ENCODE measurements around the gene TECTB.

Gene TECTB

GRCh38 chr10:112286837-112287818 lies 3.9 kb downstream of the TECTB start:
- H3K27ac ChIP-seq (ENCODE audit: insufficient read depth, low read length, poor library complexity, severe bottlenecking), result no peak overlapping the region
- no peaks in the 10 kb centered on the region for H3K27me3 ChIP-seq (replicated peaks; ENCODE audit: control insufficient read depth, insufficient read depth, low read length, poor library complexity, severe bottlenecking)
- no peak for DNase-seq
- no peaks in the 10 kb centered on the region for H3K36me3 ChIP-seq (ENCODE audit: control insufficient read depth, insufficient read depth, low read length)
- no peak overlapping the region for H3K4me3 ChIP-seq (ENCODE audit: insufficient read depth, low read depth, low read length, poor library complexity, severe bottlenecking)
- H3K9me3 ChIP-seq (ENCODE audit: control insufficient read depth, low read length), result no peaks in the 10 kb centered on the region
- no peaks in the 10 kb centered on the region for H3K4me1 ChIP-seq (ENCODE audit: control insufficient read depth, insufficient read depth, low read length, poor library complexity, severe bottlenecking)

GRCh38 chr10:112287844-112288243 lies 4.6 kb downstream of the TECTB start:
- no peaks in the 10 kb centered on the region for H3K9me3 ChIP-seq (ENCODE audit: control insufficient read depth, low read length)
- no peaks in the 10 kb centered on the region for H3K36me3 ChIP-seq (ENCODE audit: control insufficient read depth, insufficient read depth, low read length)
- H3K27ac ChIP-seq (ENCODE audit: insufficient read depth, low read length, poor library complexity, severe bottlenecking), result no peak overlapping the region
- no peak for DNase-seq
- no peaks in the 10 kb centered on the region for H3K4me1 ChIP-seq (ENCODE audit: control insufficient read depth, insufficient read depth, low read length, poor library complexity, severe bottlenecking)
- no peak overlapping the region for H3K4me3 ChIP-seq (ENCODE audit: insufficient read depth, low read depth, low read length, poor library complexity, severe bottlenecking)
- no peaks in the 10 kb centered on the region for H3K27me3 ChIP-seq (replicated peaks; ENCODE audit: control insufficient read depth, insufficient read depth, low read length, poor library complexity, severe bottlenecking)

GRCh38 chr10:112288486-112288885 lies 5.3 kb downstream of the TECTB start:
- no peak for DNase-seq
- Histone ChIP-seq H3K27me3 (replicated peaks; ENCODE audit: control insufficient read depth, insufficient read depth, low read length, poor library complexity, severe bottlenecking) (no peaks in the 10 kb centered on the region), H3K9me3 (ENCODE audit: control insufficient read depth, low read length) (no peaks in the 10 kb centered on the region), H3K4me1 (ENCODE audit: control insufficient read depth, insufficient read depth, low read length, poor library complexity, severe bottlenecking) (no peaks in the 10 kb centered on the region), H3K4me3 (ENCODE audit: insufficient read depth, low read depth, low read length, poor library complexity, severe bottlenecking) (no peak overlapping the region), H3K36me3 (ENCODE audit: control insufficient read depth, insufficient read depth, low read length) (no peaks in the 10 kb centered on the region), H3K27ac (ENCODE audit: insufficient read depth, low read length, poor library complexity, severe bottlenecking) (no peak overlapping the region)

GRCh38 chr10:112289373-112290053 lies 6.3 kb downstream of the TECTB start:
- Histone ChIP-seq H3K27ac (ENCODE audit: insufficient read depth, low read length, poor library complexity, severe bottlenecking) (no peak overlapping the region), H3K27me3 (replicated peaks; ENCODE audit: control insufficient read depth, insufficient read depth, low read length, poor library complexity, severe bottlenecking) (no peaks in the 10 kb centered on the region), H3K9me3 (ENCODE audit: control insufficient read depth, low read length) (no peaks in the 10 kb centered on the region), H3K4me3 (ENCODE audit: insufficient read depth, low read depth, low read length, poor library complexity, severe bottlenecking) (no peak overlapping the region), H3K4me1 (ENCODE audit: control insufficient read depth, insufficient read depth, low read length, poor library complexity, severe bottlenecking) (no peaks in the 10 kb centered on the region), H3K36me3 (ENCODE audit: control insufficient read depth, insufficient read depth, low read length) (no peaks in the 10 kb centered on the region)
- DNase-seq, result no peak

- DNase-seq, result no peak
- no peaks in the 10 kb centered on the region for H3K9me3 ChIP-seq (ENCODE audit: control insufficient read depth, low read length)
- H3K4me3 ChIP-seq (ENCODE audit: insufficient read depth, low read depth, low read length, poor library complexity, severe bottlenecking), result no peak overlapping the region
- H3K27ac ChIP-seq (ENCODE audit: insufficient read depth, low read length, poor library complexity, severe bottlenecking), result no peak overlapping the region
- H3K36me3 ChIP-seq (ENCODE audit: control insufficient read depth, insufficient read depth, low read length), result no peaks in the 10 kb centered on the region
- no peaks in the 10 kb centered on the region for H3K4me1 ChIP-seq (ENCODE audit: control insufficient read depth, insufficient read depth, low read length, poor library complexity, severe bottlenecking)
- H3K27me3 ChIP-seq (replicated peaks; ENCODE audit: control insufficient read depth, insufficient read depth, low read length, poor library complexity, severe bottlenecking), result no peaks in the 10 kb centered on the region
These were observed 6.8 kb downstream of the TECTB start for GRCh38 chr10:112290054-112290373.

GRCh38 chr10:112294169-112294568 lies 11.0 kb downstream of the TECTB start:
- Histone ChIP-seq H3K27ac (ENCODE audit: insufficient read depth, low read length, poor library complexity, severe bottlenecking) (no peak overlapping the region), H3K4me3 (ENCODE audit: insufficient read depth, low read depth, low read length, poor library complexity, severe bottlenecking) (no peak overlapping the region), H3K4me1 (ENCODE audit: control insufficient read depth, insufficient read depth, low read length, poor library complexity, severe bottlenecking) (no peaks in the 10 kb centered on the region), H3K27me3 (replicated peaks; ENCODE audit: control insufficient read depth, insufficient read depth, low read length, poor library complexity, severe bottlenecking) (no peaks in the 10 kb centered on the region), H3K36me3 (ENCODE audit: control insufficient read depth, insufficient read depth, low read length) (no peaks in the 10 kb centered on the region), H3K9me3 (ENCODE audit: control insufficient read depth, low read length) (no peaks in the 10 kb centered on the region)
- DNase-seq, result no peak

- Histone ChIP-seq H3K4me1 (ENCODE audit: control insufficient read depth, insufficient read depth, low read length, poor library complexity, severe bottlenecking) (no peaks in the 10 kb centered on the region), H3K27ac (ENCODE audit: insufficient read depth, low read length, poor library complexity, severe bottlenecking) (no peak overlapping the region), H3K9me3 (ENCODE audit: control insufficient read depth, low read length) (no peaks in the 10 kb centered on the region), H3K27me3 (replicated peaks; ENCODE audit: control insufficient read depth, insufficient read depth, low read length, poor library complexity, severe bottlenecking) (no peaks in the 10 kb centered on the region), H3K4me3 (ENCODE audit: insufficient read depth, low read depth, low read length, poor library complexity, severe bottlenecking) (no peak overlapping the region), H3K36me3 (ENCODE audit: control insufficient read depth, insufficient read depth, low read length) (no peaks in the 10 kb centered on the region)
- no peak for DNase-seq
These were observed 12.9 kb downstream of the TECTB start for GRCh38 chr10:112295853-112296830.

GRCh38 chr10:112296908-112297331 lies 13.7 kb downstream of the TECTB start:
- H3K27ac ChIP-seq (ENCODE audit: insufficient read depth, low read length, poor library complexity, severe bottlenecking), result no peak overlapping the region
- no peaks in the 10 kb centered on the region for H3K36me3 ChIP-seq (ENCODE audit: control insufficient read depth, insufficient read depth, low read length)
- H3K4me3 ChIP-seq (ENCODE audit: insufficient read depth, low read depth, low read length, poor library complexity, severe bottlenecking), result no peak overlapping the region
- no peaks in the 10 kb centered on the region for H3K27me3 ChIP-seq (replicated peaks; ENCODE audit: control insufficient read depth, insufficient read depth, low read length, poor library complexity, severe bottlenecking)
- no peak for DNase-seq
- no peaks in the 10 kb centered on the region for H3K4me1 ChIP-seq (ENCODE audit: control insufficient read depth, insufficient read depth, low read length, poor library complexity, severe bottlenecking)
- no peaks in the 10 kb centered on the region for H3K9me3 ChIP-seq (ENCODE audit: control insufficient read depth, low read length)

- no peaks in the 10 kb centered on the region for H3K36me3 ChIP-seq (ENCODE audit: control insufficient read depth, insufficient read depth, low read length)
- H3K27me3 ChIP-seq (replicated peaks; ENCODE audit: control insufficient read depth, insufficient read depth, low read length, poor library complexity, severe bottlenecking), result no peaks in the 10 kb centered on the region
- H3K4me3 ChIP-seq (ENCODE audit: insufficient read depth, low read depth, low read length, poor library complexity, severe bottlenecking), result no peak overlapping the region
- no peak overlapping the region for H3K27ac ChIP-seq (ENCODE audit: insufficient read depth, low read length, poor library complexity, severe bottlenecking)
- DNase-seq, result no peak
- no peaks in the 10 kb centered on the region for H3K9me3 ChIP-seq (ENCODE audit: control insufficient read depth, low read length)
- no peaks in the 10 kb centered on the region for H3K4me1 ChIP-seq (ENCODE audit: control insufficient read depth, insufficient read depth, low read length, poor library complexity, severe bottlenecking)
These were observed 15.4 kb downstream of the TECTB start for GRCh38 chr10:112298581-112298980.

All from effector memory CD4-positive, alpha-beta T cell (primary cell).